Measurements from ENCODE around the gene PEX5L. TPM values are rescaled to one million over a fixed set of nuclear protein-coding genes. Genes with fewer than 3 reads are reported as not detected.
"Not testable (repeated sequence)": the region's sequence is repeated elsewhere in the genome, so short reads cannot be mapped to it uniquely, and the experiment has no call there.

PEX5L gene
- polyA plus RNA-seq, 1 donor, result 0.58 TPM

DNA sequence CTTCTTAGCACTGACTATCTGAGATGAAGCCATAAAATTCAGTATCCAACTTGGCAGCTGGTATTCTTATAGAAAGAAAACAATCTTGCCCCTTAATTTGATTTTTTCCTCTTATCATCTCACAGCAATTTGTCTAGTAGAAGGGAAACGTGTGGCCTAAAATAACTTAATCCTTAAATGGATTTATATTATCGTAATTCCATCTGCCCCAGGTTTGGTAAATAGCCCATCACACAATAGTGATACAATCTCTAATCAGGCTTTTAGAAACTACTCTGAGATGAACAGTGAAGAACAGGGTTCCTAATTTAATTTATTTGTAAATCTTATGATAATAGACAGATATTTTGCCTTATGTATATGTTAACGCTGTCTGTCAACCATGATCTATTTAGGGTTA lies 24.8 kb downstream of the PEX5L start:
- DNase-seq, result no peak

DNA sequence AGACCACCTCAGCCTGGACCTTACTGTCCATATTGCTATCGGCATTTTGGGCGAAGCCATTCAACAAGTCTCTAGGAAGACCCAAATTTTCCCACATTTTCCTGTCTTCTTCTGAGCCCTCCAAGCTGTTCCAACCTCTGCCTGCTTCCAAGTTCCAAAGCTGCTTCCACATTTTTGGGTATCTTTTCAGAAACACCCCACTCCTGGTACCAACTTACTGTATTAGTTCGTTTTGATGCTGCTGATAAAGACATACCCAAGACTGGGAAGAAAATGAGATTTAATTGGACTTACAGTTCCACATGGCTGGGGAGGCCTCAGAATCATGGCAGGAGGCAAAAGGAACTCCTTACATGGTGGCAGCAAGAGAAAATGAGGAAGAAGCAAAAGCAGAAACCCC lies 28.4 kb downstream of the PEX5L start:
- not testable (repeated sequence) for DNase-seq

DNA sequence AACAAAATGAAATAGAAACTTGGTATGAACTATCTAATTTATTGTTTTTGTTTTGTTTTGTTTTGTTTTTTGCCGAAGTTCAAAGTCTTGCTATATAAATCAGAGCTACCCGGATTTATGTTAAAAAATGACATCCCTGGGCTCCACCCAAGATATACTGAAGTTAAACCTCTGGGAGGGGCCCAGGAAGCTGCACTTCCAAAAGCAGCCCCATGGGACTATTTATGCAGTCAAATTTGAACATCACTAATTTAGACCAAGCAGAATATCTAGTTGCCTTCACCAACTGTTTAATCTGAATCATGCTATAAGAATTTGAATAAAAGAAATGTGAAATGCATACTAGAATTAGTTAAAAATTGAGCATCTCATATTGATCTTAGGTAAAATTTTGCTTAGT lies 32.2 kb downstream of the PEX5L start:
- no peak for DNase-seq

DNA sequence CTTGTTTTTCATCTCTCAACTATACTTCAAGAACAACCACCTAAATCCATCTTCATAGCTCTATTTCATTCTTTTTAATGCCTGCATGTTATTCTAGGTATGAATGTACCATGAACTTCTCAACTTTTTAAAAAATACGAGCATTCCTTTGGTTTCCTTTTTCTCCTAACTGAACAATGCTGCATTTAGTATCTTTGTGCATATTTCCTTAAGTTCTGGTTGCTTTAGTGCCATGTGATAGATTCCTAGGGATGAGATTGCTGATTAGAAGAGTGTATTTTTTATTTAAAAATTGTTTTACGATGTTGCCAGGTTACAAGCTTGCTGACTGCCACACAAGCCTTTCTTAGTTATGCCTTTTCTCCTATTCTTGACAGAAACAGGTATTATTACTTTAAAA lies 34.7 kb downstream of the PEX5L start:
- no peak for DNase-seq

DNA sequence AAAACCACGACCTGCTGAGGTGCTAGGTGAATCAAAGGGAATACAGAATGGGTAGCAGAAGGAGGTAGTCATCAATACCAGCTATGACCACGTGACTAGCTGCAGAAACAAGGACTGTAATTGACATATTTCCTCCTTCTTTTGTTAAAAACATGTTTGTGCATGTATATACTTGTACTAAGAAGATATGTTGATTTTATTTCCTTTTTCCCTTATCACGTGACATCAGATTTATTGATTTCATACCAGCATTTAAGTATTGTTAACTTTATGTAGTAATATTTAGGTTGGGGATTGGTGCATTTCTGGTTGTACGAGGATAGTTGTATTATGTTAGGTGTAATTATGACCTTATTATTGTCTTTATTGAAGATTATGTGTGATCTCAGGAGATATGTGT lies 36.2 kb downstream of the PEX5L start:
- DNase-seq, result no peak

DNA sequence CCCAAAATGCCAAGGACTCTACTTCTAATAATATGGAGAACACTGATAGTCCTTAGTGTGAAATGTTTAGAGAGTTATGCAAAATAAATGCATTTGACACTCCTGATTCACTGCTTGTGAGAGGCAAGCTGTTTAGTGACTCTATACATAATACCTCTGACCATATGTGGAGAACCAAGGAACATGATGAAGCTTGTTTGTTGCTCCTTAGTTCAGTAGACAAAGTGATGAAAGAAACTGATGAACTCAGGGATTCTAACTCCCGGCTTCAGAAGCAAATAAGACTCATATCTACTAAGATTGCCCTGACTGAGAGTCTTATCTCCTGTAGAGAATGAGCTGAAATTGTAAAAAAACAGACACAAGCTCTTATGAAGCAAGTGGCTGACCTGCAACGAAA lies 41.3 kb downstream of the PEX5L start:
- DNase-seq, result no peak

DNA sequence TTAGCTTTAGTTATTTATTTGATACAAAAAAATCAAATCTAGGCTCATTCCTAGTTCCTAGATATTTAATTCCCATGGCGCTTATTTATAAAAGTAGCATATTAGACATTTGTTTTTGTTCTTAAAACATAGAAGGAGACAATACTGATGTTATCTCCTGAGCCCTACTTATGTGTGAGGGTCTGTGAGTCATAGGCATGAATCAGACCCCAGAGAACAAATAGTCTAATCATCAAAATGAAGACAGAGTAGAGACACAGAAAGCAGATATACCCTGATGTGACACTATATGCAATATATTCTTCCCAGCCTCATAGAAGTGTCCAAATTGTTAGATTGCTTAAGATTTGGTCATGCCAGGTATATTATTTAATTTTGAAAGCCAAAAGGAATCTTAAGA lies 44.9 kb downstream of the PEX5L start:
- no peak for DNase-seq

DNA sequence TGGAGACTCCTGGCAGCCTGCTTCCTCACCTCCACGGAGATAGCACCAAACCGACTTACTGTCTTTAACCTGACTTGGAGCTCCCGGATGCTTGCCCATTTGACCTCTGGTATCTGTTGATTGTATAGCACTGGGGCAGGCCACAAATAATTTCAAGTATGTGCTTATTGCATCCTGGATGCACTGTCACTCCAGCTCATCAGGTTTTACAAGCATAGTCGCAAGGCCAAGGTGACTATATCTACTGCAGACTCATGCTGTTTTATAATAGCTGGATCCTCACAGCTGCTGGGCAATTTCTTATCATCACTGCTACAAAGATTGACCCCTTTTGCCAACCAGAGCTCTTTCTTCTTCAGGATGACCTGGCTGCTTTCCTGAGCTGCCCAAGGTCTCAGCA lies 45.6 kb downstream of the PEX5L start:
- DNase-seq, result no peak

DNA sequence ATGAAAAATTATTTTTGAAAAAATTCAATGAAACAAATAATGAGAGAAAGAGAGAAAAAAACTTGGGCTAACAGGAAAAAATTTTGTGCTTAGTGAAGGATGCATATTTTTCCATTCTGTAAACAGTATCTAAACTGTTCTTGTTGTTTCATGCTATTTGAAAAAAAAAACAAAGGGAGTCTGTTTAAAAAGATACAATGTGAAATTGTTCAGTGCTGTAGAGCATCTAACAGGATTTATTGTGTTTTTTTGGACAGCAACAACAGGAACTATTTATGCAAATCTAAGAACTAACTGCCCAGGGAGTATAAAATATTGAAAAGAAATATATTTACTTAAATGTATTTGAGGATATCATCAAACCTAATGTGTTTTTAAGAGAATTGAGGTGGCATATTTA lies 55.1 kb downstream of the PEX5L start:
- DNase-seq, result no peak

DNA sequence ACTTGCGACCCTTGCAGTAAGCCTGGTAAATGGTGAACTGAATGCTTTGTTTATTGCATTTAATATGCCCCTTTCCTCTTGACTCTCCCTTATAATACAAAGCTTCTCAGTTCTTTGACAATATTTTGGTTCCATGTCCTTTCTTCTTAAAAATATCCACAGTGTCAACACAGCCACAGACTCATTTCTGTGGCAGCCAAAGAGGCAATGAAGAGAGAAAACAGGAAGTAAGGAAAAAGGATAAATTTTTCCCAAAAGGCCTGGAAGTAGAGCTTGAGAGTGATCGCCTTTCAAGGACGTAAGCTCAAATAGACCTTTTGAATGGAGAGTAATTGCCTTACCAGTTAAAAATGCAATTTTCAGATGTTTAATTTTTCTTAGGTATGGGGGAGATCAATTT lies 59.4 kb downstream of the PEX5L start:
- DNase-seq, result no peak

DNA sequence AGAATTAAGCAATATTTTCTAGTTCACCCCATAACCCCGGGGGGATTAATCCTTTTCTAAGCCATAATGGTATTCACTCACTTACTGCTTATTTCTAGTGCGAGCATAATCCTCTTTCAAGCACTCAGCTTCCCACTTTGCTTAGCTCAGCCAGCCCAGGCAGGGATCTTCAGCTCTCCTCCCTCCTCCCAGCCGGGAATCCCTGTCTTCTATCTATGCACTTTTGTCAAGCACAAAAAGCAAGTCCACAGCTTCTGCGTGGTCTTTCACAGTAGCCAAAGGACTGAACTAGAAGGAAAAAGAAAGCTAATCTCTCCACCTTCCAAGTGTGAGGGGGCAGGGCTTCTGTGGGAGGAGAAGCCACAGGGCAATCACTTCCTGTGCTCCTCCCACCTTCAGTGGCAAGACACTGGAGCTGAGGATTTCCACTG lies 62.8 kb downstream of the PEX5L start:
- no peak for DNase-seq

DNA sequence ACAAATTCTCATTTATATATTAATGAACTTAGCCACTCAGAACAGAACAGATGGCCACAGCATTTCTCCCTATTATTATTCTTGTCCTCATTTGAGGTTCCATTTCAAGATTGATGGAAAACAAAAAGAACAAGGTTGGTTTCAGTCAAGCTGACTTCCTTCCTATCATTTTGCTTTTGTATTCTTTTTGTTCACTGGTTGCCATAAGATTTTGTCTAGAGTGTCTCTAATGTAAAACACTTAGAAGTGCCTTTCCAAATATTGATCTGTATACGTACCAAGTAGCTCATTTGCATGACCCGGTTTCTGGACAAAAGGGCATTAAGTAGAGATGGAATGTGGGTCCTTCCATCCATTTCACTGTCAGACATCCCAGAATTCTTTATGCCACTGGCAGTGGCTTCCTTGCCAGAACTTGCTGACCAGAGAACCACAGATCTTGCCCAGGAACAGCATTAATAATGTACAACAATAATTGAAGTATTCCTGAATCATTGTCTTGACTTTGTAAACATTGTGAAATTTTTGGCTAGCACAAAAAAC lies 63.8 kb downstream of the PEX5L start:
- DNase-seq, result no peak

DNA sequence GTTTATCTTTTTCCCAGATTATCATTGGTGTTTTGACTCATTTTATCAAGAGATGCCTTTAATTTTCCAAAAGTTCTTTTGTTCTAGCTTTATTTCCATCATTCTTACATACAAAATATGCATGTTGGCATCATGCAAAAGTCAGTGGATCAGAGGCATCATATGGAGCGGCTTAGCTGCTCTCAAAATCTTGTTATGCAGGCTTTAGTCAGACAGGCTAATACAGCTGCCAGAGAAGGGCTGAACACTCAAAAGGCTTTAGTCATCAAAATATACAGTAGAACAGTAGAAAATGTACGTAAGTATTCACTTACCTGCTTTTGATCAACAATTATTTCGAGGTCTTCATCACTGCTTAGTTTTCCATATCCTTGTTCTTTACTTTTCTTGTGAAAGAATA lies 65.5 kb downstream of the PEX5L start:
- no peak for DNase-seq

DNA sequence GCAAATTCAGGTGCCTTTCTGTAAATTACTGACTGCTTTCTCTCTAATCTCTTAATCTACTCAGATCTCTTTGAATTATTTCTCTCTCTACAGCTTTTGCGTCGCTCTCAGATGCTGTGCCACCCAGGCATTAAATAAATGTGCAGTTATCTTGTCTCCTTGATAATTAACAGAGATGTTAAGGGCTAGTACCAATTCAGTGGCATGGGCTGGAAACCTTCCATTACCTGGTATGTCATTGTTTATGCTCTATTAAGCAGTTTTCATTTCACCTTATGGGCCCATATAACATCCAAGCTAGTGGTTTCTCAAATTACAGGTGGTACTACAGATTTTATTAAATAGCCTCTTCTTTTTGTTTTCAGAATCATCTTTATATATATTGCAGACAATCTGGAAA lies 66.0 kb downstream of the PEX5L start:
- DNase-seq, result no peak

DNA sequence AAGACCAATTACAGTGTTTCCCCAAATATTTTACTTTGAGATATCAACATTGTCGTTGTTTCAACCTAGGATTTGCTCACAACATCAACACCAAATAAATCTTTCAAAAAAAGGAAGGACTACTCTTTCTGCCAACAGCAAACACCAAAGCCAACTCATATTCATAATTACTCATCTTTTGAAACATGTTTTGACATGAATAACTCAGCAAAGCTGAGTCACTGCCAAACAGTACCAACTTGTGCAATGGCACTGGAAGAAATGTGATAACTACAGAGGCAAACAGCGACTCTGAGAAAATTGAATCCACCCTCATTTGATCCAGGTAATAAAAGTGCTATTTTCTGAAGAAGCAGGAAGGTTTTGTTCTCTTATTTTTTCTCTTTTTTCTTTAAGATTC lies 67.2 kb downstream of the PEX5L start:
- no peak for DNase-seq

DNA sequence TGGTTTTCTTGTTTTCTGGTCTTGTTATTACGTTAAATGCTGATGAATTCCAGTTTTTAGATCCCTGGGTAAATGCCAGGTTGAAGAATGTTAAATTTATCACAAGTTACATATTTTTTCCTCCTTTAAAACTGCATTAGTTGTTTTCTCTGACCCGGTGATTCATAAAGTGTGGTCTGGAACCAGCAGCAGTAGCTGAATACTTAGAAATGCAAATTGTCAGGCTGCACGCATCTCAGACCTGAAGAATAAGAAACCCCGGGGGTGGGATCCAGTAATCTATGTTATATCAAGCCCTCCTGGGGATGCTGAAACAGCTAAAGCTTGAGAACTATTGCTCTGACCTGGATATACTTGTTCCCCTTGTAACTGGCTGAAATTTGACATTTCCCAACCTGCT lies 69.1 kb downstream of the PEX5L start:
- no peak for DNase-seq

DNA sequence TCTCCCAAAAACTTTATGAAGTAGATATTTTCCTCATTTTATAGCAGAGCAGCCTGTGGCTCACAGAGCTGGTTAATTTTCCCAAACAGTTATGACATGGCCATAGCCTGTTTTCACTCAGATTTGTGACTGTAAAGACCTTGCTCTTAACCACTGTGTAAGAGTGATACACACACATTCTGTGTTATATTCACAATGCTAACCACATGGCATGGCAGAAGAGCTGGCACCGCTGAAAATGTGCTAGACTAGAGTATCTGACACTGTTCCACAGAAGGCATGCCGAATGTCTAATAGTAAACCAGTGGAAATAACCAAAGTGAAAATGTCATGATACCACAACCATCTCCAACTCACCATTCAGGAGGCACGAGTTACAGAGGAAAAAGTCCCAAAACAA lies 71.8 kb downstream of the PEX5L start:
- DNase-seq, result no peak

DNA sequence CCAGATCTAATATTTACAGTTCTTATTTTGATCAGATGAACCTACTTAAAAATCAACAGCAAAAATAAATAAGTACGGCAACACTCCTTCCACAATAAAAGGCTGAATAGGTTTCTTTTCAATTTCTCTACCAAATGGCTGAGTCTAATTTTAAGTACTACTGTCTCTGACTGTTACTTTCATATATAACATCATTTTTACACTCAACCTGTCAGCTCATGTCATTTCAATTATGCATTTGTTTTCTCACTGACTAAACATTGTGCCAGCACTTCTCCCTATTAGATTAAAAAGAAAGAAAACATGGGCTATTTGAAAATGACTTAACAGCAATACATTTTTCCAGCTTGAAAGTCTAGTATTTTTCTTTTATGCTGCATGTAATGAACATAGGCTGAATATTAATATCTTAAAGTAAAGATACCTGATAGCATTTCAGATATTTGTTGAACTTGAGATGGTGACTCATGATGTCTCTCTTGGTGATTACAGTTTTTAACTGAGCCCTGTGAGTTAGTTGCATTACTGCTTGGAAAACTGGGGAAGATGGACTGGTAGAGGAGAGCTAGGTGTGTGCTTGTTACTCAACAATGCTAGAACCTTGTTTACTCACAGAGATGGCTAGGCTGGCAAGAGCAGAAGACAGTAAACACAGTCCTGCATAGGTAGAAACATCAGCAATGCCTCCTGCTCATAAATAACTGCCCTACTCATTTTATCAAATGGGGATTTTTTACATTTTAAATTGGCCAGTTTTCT lies 73.9 kb downstream of the PEX5L start:
- DNase-seq, result no peak

DNA sequence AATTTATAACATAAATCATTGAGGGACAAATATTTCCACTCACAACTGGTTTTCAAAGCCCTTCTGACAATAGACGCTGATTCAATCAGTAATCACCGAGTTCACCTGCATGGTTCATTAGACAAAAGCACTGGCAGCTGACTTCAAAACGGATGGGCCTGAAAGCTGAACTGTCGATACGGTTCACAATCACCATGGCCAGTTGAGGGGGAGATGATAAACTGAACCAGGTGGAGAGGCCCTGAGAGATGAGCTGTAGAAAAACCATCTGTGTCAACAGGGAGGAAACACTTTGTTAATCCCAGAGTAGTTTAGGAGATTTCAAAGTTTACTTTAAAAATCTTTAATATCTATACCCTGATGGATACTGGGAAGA lies 75.0 kb downstream of the PEX5L start:
- DNase-seq, result no peak

DNA sequence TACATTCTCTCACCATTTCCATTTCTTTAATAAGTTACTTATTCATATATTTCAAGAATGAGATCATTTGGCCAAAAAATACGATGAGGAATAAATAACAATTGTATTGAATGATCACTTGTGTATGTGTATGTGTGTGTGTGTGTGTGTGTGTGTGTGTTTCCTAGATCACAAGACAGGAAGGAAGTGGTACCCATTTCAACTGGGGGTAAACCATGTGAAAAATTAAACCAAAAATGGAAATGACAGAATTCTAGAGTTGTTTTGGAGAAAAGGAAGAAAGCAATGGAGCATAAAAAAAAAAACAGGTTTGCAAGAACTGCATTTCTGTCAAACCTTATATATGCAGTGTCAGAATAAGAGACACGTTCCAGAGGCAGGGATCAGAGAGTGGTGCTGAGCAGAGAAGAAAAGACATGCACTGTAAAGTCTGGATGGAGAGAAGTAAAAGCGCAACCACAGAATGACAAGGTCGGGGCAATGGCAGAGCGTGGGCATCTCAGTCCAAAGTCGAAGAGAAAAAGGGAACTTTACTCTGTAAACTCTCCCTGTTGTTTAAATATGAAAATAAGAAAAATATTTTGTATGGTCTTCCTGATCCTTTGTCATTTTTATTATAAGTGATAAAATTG lies 75.5 kb downstream of the PEX5L start:
- DNase-seq, result no peak

DNA sequence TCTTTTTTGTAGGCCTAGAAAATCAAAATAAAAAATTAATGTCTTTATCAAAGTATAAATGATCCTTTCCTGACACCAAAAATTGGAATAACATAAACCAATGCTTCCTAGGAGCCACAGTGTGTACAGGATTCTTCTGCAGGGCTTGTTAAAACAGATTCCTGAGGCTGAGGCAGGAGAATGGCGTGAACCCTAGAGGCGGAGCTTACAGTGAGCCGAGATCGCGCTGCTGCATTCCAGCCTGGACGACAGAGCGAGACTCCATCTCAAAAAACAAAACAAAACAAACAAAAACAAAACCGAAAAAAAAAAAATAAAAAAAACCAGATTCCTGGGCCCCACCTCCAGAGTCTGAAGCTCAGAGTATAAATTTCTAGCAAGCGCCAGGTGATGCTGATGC lies 78.0 kb downstream of the PEX5L start:
- DNase-seq, result no peak

DNA sequence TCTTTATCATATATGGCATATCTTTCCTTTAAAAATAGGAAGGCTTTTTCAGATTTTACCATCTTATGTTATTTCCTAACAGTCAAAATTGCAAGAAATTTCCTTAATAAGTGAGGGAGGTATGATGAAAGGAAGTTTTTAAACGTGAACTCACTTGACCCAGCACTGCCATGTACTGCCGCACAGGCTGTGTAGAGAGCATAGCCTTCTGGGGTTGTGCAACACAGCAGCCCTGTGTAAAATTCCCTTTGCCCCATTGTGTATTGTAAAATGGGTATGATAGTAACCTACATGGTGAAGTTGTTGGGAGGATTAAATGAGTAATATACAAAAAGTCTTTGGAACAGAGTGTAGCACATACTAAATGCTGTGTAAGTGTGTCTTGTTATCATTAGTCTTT lies 78.6 kb downstream of the PEX5L start:
- no peak for DNase-seq

DNA sequence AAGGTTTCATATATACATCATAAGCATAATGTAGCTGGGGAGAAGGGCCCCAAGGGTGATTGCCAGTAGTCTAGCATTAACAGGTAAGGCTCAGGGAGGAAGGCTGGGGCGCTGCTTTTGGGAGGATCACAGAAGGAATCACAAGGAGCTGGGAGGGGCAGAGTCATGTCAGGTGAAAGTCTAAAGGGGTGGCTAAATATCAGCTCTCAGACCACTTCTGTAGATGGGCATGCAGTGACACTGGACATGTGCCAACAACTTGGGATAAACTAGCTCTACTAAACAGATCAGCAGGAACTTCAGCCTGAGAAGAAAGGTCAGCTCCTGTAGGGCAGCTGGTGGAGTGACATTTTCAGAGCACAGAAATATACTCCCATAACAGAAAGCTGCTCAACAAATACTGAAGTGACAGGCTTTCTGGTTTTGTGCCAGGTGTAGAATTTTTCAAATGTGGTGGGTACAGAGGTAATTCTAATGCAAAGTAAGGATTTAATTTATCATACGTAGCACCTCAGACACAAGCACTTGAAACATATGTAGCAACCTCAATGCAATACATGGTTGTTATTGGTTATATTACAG lies 79.4 kb downstream of the PEX5L start:
- DNase-seq, result no peak

DNA sequence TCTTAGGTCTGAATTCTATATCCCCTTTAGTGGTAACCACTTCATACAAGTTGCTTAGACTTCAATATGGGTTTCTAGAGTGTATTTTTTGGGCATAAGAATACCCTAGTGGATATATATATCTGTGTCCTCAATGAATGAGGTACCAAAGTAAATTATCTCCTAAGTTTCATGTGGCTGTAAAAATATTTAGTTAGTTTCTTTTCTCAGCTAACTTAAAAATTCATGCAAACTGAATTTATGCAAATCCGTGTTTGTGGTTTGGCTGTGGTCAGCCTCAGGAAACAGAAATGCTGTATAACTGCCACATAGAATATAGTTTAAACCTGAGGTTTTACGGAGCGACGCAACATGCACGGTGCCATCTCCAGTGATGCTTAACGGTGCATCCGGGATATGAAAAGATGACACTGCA lies 80.3 kb downstream of the PEX5L start:
- no peak for DNase-seq
